Lower leg skin (tissue), 4 donors: ENCODE measurements around the gene NKD2. TPM values are rescaled to one million over a fixed set of nuclear protein-coding genes. Genes with fewer than 3 reads are reported as not detected.

Source experiments
- DNase-seq, 2 donors: peaks; one replicate each; pipeline ENCODE4 v3.0.0-alpha.2; 2019; ENCODE audit warnings: low spot score in 2 of 2
- H3K4me3 ChIP-seq: fragments of 200-600 bp; sonication (generic); 2 replicates; pipeline ENCODE4 v1.5.1; 2017; ENCODE audit warnings: mild to moderate bottlenecking, low read depth; ENCODE audit not compliant: poor library complexity, severe bottlenecking
- POLR2A ChIP-seq, 2 donors: fragments of 450-650 bp; IDR thresholded peaks; one replicate each; pipeline ENCODE4 v1.6.1; 2016 to 2017; ENCODE audit warnings: antibody characterized with exemption in 2 of 2, mild to moderate bottlenecking in 1 of 2, moderate library complexity in 1 of 2
- WGBS, 2 donors: methylation state at CpG; one replicate each; pipeline ENCODE4 v1.1.5; 2018; 5-methylcytosine and 5-hydroxymethylcytosine counted together
- intact Hi-C: fragments of 100-400 bp; cut with DNase I; formaldehyde crosslinking; loops from one replicate; pipeline ENCODE4 v1.15.0; 2023; ENCODE audit warnings: low total_unique reads
- total RNA-seq, 4 donors: library from RNA; depleted of rRNA; stranded (reverse); fragments of >200 nt; gene quantifications; one replicate each; pipeline ENCODE4 v1.1.0, GENCODE V29; 2016
- TF ChIP-seq, protein P1 (sequence below), 3 donors: fragments of 450-650 bp; IDR thresholded peaks; one replicate each; pipeline ENCODE4 v1.5.1; 2016; ENCODE audit warnings: antibody characterized with exemption in 3 of 3, mild to moderate bottlenecking in 3 of 3, moderate library complexity in 2 of 3

NKD2 gene
- total RNA-seq, 4 donors from 2014 or later: 2.7 to 9.4 (median 3.5) TPM

GRCh38 chr5:1013948-1014301 is 5.3 kb downstream of the NKD2 start:
- TF ChIP-seq POLR2A (IDR thresholded peaks at IDR 0.05): no peak
- TF ChIP-seq, protein P1, sequence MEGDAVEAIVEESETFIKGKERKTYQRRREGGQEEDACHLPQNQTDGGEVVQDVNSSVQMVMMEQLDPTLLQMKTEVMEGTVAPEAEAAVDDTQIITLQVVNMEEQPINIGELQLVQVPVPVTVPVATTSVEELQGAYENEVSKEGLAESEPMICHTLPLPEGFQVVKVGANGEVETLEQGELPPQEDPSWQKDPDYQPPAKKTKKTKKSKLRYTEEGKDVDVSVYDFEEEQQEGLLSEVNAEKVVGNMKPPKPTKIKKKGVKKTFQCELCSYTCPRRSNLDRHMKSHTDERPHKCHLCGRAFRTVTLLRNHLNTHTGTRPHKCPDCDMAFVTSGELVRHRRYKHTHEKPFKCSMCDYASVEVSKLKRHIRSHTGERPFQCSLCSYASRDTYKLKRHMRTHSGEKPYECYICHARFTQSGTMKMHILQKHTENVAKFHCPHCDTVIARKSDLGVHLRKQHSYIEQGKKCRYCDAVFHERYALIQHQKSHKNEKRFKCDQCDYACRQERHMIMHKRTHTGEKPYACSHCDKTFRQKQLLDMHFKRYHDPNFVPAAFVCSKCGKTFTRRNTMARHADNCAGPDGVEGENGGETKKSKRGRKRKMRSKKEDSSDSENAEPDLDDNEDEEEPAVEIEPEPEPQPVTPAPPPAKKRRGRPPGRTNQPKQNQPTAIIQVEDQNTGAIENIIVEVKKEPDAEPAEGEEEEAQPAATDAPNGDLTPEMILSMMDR (IDR thresholded peaks at IDR 0.05): no peak
- WGBS, 2 donors: 65 to 80% methylated on average over 2 to 3 of the region's 3 CpGs
- H3K4me3 ChIP-seq: no peak overlapping the region
- no peak for DNase-seq
- intact Hi-C loops: no loop called here

- intact Hi-C loops: no loop called here
- no peak for DNase-seq
- WGBS, 2 donors: 86 to 91% methylated on average over 14 of the region's 14 CpGs
- H3K4me3 ChIP-seq: no peak overlapping the region
- no peak for TF ChIP-seq POLR2A (IDR thresholded peaks at IDR 0.05)
- TF ChIP-seq, protein P1 (IDR thresholded peaks at IDR 0.05): no peak
These were observed 5.7 kb downstream of the NKD2 start for GRCh38 chr5:1014346-1014745.

DNA sequence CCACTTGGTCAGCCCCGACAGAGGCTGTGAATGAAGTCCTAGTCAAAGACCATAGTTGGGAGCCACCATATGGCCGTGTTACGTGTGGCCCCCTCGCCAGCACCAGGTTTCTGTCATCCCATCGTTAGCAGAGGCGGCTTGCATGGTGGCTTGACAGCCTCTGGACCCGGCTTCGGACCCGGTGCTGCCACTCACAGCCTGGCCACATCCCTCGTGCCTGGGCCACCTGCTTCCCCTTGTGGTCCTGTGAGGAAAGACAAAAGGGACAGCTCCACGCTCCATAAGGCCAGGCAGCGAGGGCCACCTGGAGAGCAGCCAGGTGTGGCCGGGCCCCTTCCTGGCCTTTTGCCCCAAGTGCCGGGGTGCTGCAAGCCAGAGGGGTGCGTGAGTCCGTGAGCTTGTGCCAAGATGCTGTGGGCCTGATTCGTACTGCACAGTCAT is 6.2 kb downstream of the NKD2 start:
- 66% methylated on average over 14 to 16 of the region's 17 CpGs for WGBS, 2 donors
- TF ChIP-seq, protein P1 (IDR thresholded peaks at IDR 0.05): no peak
- TF ChIP-seq POLR2A (IDR thresholded peaks at IDR 0.05): no peak
- intact Hi-C loops: no loop called here
- H3K4me3 ChIP-seq: no peak overlapping the region
- no peak for DNase-seq

GRCh38 chr5:1015507-1015906 is 6.9 kb downstream of the NKD2 start:
- no peak overlapping the region for H3K4me3 ChIP-seq
- TF ChIP-seq, protein P1 (IDR thresholded peaks at IDR 0.05): no peak
- no peak for TF ChIP-seq POLR2A (IDR thresholded peaks at IDR 0.05)
- no peak for DNase-seq
- 51 to 61% methylated on average over 10 of the region's 10 CpGs for WGBS, 2 donors
- intact Hi-C loops: no loop called here

GRCh38 chr5:1016036-1016435 is 7.4 kb downstream of the NKD2 start:
- no peak for DNase-seq
- WGBS, 2 donors: 46 to 70% methylated on average over 18 to 19 of the region's 19 CpGs
- TF ChIP-seq, protein P1 (IDR thresholded peaks at IDR 0.05): no peak
- no peak for TF ChIP-seq POLR2A (IDR thresholded peaks at IDR 0.05)
- no peak overlapping the region for H3K4me3 ChIP-seq
- intact Hi-C loops: no loop called here

GRCh38 chr5:1016476-1016875 is 7.9 kb downstream of the NKD2 start:
- no peak for TF ChIP-seq POLR2A (IDR thresholded peaks at IDR 0.05)
- TF ChIP-seq, protein P1 (IDR thresholded peaks at IDR 0.05): no peak
- no peak for DNase-seq
- intact Hi-C loops: no loop called here
- WGBS, 2 donors: 63 to 64% methylated on average over 16 of the region's 16 CpGs
- H3K4me3 ChIP-seq: no peak overlapping the region
